GM10266 (cell line): Measurements from ENCODE around the gene ADORA3.
"Not testable (repeated sequence)": the region's sequence is repeated elsewhere in the genome, so short reads cannot be mapped to it uniquely, and the experiment has no call there.

Experiments
- DNase-seq: peaks from one replicate; pipeline ENCODE4 v3.0.0; 2012; ENCODE audit errors: extremely low spot score
- CTCF ChIP-seq: IDR thresholded peaks from 2 replicates; pipeline ENCODE4 v1.5.1; 2012; ENCODE audit warnings: mild to moderate bottlenecking, low read depth; ENCODE audit not compliant: control insufficient read depth, insufficient read depth; ENCODE audit errors: missing control alignments

The ADORA3 gene

DNA sequence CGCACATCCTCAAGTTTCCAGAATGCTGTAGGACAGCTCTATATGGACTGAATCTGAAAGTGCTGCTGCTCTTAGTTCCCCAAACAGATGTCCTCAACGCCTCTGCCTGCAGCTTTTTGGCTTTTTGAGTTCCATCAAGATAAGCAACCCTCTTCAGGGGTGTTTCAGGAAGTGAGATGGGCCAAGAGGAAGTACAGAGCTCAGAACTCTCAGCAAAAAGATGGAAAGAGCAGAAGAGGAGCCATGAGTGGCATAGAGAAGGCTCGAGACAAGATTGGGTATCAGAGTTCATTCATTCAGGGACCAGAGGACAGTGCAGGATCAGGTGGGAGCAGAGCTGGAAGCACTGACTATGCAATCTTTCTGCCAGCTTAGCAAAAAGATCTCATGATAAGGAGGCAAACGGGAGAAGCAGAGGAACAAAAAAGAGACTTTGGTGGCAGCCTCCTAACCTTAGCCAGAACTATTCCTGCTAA is at the start of gene ADORA3, which contains the start of gene TMIGD3:
TSS of gene ADORA3 (minus strand) at position 49 of the 476 bp plus-strand sequence. CDS start 279 bp downstream, outside the sequence.
TSS of gene TMIGD3 (minus strand) at position 49 of the 476 bp plus-strand sequence. CDS start 279 bp downstream, outside the sequence.
- TF ChIP-seq CTCF, result no peak

GRCh38 chr1:111553196-111553595 is 49.8 kb upstream of the ADORA3 start:
- no peak for DNase-seq
- TF ChIP-seq CTCF, result no peak

More for the DNA sequence above, at the start of gene ADORA3, which contains the start of gene TMIGD3:
- DNase-seq, result no peak

GRCh38 chr1:111552587-111552986 is 49.2 kb upstream of the ADORA3 start:
- DNase-seq, result no peak
- no peak for TF ChIP-seq CTCF

- TF ChIP-seq CTCF, result no peak
- no peak for DNase-seq
Measured at GRCh38 chr1:111551623-111552411, 48.4 kb upstream of the ADORA3 start.

DNA sequence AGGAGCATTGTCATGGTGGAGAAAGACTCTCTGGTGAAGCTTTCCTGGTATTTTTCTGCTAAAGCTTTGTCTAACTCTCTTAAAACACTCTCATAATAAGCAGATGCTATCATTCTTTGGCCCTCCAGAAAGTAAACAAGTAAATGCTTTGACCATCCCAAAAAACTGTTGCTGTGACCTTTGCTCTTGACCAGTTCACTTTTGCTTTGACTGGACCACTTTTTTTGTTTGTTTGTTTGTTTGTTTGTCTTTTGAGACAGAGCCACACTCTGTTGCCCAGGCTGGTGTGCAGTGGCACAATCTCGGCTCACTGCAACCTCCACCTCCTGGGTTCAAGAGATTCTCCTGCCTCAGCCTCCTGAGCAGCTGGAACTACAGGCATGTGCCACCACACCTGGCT is 44.4 kb upstream of the ADORA3 start:
- not testable (repeated sequence) for DNase-seq

GRCh38 chr1:111542187-111542586 is 38.8 kb upstream of the ADORA3 start:
- TF ChIP-seq CTCF, result no peak
- DNase-seq, result no peak

GRCh38 chr1:111541721-111542120 is 38.3 kb upstream of the ADORA3 start:
- no peak for DNase-seq
- no peak for TF ChIP-seq CTCF
